Stimulated activated naive CD4-positive, alpha-beta T cell treated with Interleukin-2 at 50 U/mL for 16 hours (primary cell): ENCODE data around the gene TMEM63B.
"Not testable (repeated sequence)": the region's sequence is repeated elsewhere in the genome, so short reads cannot be mapped to it uniquely, and the experiment has no call there.

ENCODE experiments used
- DNase-seq: peaks from one replicate; lab custom pipeline; 2025; lab: John Stamatoyannopoulos, UW

TMEM63B gene

DNA sequence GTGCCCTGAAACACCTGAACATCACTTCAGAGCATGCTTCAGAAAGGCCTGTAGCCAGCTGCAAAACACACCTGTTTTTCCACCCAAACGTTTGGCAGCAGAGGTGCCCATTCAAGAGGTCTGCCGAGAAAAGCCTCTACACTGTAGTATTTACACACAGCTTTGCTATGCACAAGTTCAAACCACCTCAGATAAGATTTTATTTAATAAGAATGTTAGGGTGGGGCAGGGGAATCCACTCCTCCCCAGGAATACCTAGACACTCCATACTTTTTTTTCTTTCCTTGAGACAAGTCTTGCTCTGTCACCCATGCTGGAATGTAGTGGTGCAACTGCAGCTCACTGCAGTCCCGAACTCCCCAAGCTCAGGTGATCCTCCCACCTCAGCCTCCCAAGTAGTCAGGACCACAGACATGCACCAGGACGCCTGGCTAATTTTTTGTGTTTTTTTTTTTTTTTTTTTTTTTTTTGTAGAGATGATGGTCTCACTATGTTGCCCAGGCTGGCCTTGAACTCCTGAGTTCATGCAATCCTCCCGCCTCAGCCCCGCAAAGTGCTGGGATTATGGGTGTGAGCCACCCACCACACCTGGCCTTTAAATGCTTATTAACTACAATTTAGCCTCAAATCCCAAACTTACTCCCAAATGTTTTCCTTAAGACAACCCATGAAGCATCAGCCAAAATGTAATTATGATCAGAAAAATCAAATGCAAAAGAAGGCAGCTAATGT, 9.8 kb upstream of the TMEM63B start:
- no peak for DNase-seq

DNA sequence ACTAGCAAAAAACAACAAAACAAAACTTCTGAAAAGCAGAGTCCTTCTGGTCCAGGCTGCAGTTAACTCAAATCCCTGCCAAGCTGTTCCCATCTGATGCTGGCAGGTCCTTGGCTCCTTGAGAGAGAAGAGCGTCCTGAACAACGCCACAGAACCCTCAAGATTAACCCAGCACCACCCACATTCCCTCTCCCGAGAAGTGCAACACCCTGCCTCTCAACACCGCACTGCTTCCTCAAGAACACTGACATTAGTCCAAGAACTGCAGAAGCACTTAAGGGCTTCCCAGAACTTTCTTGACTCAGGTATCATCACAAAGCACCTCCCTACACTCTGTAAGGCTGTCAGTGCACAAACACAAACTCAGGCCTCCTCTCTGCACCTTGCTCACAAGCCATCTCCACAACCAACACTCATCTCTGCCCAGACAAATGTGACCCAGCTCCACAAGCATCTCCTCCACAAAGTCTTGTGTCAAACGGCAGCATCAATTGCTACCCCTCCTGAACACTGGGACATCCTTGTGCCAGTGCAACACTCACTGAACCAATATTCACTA, 7.6 kb upstream of the TMEM63B start:
- DNase-seq = no peak

DNA sequence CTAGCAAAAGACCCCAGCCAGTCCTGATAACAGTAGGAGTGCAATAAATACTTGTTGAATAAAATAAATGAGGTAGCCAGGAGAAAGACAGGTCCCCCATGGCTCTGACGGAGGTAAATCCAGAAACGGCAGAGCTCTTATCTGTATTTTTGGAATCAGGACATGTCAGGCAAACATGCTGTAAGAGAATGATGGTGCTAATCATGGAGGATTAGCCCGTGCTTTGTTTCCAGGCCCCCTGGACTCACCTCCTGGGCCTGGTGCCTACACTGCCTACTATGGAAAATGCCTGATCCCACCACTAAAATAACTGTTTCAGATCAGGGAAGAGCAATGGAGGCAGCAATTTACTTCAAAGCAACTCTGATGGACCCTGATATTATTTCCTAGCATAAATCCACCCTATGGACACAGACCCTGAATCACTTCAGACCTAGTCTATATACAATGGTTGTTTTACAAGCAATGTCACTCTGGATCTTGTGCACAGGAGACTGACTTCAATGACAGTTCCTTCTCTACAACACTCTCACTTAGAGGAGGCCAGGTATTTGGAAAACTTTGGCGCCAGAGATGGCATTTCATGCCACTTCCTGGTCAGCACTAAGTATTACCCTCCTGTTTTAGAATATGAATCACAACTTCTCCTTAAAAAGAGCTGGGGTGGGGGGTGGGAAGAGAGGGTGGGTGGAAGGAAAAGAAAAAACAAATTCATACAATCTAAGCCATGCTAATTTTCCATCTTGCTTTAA, 6.5 kb upstream of the TMEM63B start:
- no peak for DNase-seq

DNA sequence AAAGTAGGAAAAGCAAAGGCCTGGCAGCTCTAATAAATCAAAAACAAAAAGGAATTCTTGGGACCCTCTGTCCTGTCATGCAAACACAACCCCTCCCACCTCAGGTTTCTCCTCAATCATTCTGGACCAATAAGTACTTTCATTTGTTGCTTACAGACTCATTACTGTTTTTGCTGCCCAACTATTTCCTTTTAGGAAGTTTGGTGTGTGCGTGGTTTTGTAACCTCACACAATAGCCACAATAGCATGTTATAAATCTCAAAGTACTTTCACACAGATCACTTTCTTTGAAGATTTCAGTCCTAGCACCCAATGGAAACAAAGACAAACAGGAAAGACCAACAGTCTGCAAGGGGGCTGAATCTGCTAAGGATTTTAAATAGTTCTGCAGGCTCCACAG, 4.6 kb upstream of the TMEM63B start:
- DNase-seq = no peak

DNA sequence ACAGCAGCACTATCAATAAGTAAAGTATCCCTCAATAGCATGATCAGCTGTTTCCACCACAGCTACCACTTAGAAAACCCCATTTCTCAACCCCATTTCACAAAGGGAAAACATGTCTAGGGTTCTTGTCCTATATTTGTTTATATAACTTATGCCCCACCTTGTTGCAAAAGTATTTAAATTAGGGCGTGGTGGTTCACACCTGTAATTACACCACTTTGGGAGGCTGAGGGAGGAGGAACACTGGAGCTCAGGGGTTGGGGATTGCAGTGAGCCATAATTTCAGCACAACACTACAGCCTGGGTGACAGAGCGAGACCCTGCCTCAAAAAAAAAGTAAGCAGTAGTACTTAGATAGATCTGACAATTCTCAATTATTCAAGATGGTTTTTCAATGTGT, 3.8 kb upstream of the TMEM63B start:
- DNase-seq = no peak

DNA sequence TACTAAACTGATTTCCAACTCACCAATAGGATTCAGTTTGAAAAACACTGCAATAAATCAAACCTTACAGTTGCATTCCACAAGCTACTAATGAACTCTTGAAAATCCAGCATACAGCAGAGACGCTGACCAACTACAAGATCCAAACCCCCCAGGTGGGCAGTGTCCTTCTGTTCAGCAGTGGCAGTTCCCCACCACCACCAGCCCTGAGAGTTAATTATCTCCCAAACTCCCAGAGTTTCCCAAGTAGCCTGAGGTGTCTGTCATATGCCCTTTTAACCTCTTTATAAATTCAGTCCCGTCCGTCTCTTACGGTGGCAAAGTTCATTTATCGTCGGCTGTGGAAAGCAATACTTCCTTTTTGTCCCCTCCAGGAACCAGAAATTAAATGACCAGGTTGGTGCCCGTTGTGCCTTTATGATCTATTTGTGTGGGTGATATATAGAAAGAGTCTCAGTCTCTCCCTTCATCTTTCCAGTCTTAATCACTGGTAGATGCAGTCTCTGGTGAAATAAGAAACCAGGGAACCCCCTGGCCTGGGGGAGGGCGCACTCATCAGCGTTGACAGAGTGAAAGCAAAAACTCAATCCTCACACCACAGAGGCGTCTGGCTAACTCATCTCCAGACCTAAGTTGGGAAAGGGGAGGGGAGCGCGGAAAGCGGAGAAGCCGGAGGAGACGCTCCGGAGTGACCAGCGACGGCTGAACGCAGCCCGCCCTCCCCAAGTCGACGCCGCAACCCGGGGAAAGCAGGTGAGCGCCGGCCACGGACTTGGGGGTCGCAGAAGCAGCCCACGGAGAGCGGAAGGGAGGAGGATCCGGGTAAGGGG, 819 bp upstream of the TMEM63B start:
- DNase-seq = peak; percentile 87

DNA sequence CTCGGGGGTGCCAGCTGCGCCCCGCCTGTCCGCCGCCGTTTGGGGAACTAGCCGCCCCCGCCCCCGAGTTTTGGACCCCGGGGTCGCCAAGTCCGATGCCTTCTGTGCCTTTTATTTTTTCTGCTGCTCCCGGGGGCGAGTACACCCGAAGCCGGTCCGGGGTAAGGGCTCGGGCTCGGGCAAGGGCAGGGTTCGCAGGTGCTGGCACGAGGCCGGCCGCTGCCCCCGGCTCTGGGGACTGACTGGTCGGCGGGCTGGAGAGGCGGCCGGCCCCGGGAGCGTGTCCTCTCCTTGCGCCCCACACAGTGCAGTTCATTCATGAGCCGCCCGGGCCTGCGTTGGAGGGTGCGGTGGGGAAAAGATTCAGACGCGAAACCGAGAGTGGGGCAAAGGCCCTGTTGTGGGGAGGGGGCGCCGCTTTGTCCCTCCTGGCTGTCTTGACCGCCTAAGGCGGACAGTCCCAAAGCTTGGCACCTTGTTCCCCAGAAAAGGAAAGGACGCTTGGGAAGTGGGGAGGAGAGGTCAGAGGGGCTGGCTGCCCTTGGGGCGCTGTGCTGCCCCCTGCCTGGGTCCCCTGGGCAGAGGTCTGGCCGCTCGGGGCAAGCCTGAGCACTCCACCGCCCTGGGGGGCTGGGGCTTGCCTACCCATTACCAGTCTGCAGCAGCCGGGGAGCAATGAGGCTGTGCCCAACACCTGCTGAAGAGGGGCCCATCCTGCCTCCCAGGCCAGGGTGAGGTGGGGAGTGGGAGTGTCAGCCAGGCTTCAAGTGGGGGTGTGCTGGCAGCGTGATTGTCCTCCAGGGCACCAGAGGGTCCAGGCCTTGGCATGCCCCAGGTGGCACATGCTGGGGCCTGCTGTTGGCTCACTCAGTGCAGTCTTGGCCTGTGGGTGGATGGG, 915 bp downstream of the TMEM63B start:
- DNase-seq = peak; percentile 6

DNA sequence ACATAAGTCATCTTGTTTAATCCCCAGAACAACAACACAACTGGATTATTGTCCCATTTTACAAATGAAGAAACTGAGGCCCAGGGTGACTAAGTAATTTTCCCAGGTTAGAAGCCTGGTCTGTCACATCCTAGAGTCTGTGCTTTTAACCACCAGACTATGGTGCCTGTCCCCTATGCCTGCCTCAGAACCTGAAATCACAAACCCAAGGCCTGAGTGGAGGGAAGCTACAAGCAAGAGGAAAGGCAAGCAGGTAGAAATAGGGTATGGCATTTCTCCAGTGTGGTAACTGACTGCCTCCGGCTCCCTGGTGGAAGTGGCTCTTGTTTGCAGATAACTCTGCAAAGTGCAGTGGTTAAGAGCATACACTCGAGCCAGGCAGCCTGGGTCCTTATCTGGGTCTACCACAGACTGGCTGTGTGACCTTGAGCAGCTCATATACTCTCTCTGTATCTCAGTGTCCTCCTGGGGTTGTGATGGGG, 2.5 kb downstream of the TMEM63B start:
- DNase-seq = no peak

DNA sequence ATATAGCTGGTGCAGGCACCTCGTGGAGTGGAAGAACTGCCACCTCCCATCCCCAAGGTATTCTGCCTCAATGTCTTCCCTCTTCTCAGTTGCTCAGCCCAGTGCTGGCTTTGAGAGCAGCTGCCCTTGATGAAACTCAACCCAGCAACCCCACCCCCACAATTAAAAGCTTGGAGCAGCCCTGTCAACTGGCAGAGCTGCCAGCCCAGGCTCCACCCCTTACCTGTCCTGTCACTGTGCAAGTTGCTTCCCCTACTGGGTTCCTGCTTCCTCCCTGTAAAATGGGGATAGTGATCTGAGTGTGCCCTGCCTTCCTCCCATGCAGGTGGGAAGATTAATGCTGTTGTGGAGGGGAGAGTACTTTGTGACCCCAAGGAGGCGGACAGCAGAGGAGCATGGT, 4.5 kb downstream of the TMEM63B start:
- DNase-seq = no peak

DNA sequence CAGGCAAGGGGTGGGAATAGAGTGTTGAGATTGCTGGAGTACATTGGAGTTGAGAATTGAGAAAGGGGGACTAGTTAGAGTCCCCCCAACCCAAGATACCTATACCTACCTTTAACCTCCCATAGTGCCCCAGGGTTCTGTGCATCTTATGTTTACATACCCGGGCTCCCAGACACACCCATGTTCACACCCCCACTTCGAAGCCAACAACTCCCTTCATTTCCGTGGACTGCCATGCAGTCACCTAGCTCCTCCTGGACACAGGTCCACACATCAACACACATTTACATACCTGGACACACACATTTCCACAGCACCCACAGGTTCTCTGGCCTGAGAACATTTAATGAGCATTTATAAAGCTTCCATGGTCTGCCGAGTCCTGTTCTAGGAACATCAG, 5.1 kb downstream of the TMEM63B start:
- no peak for DNase-seq

DNA sequence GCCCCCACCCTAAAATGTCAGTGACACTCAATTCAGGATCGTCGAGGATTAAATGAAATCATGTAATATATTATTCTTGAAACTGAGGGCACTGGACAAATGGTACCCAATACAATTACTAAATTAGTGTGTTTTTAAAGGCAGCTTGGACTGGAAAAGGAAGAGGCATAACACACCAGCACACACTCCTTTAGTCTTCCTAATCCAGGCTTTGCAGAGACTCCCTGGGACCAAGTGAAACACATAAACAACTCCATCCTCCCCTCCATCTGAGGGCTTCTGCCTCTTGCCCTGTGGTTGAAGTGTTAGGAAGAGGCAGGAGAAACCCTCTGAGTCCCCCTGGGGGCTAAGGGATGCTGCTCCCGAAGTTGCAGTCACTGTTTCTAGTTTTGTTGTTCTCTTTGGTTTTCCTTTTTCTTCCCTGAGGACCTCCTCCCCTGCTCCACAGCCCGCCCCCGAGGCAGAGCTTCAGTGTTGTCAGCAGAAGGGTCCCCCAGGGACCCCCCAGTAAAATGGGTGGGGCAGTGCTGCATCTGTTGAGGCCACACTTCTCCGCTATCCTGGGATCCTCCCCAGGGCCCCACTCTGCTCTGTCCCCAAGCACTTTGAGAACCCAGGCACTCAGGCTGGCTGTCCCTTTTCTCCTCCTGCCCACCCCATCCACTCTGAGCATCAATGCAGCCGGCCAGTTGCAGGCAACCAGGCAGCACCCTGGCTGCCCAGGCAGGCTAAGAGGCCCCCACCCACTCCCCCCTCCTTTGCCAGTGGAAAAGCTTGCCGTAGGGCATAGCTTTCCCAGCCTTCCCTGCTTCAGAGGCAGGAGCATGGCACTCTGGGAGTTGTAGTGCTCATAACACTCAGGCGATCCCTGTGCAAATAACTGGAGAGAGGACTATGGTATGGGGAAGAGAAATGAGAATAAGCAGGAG, 5.9 kb downstream of the TMEM63B start:
- no peak for DNase-seq

DNA sequence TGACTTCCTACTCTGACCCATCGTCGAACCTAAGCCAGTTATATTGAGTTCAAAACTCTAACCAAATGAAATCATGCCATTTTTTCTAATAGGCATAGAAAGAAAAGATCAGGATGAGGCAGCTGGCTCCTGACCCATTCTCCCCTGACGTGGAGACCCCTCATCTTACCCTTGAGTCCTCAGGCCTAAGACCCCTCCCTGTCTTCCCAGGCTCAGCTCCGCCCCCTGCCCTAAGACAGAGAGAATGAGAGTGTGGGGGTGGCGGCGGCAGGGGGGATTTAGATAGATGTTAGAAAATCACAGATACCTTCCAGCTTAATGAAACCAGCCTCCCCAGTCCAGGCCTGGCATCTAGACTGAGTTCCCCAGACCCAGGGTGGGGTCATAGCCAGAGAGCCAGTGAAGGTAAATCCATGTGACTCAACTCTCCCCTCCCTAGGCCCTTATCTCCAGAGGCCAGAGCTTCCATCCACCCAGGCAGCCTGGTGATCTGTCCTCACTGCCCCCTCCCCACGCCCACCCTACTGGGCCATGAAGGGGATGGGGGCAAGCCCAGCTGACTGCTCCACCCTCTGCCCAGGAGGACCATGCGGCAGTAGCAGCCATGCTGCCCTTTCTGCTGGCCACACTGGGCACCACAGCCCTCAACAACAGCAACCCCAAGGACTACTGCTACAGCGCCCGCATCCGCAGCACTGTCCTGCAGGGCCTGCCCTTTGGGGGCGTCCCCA, 6.8 kb downstream of the TMEM63B start:
- DNase-seq = no peak

DNA sequence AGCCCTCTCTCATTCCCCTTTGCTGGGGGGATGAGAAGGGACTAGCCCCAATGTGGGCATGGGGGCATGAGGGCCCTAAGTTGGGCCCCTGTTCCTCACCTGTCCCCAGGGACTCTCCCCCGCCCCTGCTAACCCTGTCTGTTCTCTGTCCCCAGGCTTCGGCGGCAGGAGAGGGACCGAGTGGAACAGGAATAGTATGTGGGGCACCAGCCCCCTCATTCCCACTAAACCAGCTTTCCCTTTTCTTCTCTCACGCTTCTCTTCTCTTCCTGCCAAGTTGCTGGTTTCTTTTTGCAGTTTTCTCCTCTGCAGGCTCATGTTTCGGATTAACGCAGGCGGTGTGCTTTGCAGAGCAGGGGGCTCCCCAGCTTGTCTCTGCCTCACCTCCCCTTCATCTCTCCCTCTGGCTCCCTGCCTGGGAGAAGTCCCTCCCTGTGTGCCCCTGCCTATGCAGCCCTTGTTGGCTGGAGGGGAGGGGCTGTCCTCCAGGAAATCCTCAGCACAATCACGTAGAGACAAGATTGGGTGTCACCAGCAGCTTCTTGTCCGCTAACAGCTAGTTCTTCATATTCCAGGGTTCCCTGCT, 7.9 kb downstream of the TMEM63B start:
- no peak for DNase-seq

DNA sequence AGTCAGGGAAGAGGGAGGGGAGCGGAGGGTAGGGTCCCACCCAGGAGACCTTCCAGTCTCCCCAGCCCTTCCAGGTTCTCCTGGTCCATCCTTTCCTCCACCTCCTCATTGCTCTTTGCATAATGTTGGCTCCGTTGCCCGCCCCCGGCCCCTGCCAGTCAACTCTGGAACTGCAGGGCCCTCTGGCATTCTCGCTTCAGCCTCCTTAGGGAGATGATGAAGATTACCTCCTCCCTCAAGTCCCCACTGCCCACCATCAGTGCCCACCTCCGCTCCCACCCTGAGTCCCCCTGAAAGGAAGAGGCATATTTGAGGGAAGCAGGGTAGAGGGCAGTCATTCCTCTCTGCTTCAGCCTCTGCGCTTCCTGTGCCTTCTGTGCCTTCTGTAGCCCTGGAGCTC, 8.5 kb downstream of the TMEM63B start:
- DNase-seq = no peak

DNA sequence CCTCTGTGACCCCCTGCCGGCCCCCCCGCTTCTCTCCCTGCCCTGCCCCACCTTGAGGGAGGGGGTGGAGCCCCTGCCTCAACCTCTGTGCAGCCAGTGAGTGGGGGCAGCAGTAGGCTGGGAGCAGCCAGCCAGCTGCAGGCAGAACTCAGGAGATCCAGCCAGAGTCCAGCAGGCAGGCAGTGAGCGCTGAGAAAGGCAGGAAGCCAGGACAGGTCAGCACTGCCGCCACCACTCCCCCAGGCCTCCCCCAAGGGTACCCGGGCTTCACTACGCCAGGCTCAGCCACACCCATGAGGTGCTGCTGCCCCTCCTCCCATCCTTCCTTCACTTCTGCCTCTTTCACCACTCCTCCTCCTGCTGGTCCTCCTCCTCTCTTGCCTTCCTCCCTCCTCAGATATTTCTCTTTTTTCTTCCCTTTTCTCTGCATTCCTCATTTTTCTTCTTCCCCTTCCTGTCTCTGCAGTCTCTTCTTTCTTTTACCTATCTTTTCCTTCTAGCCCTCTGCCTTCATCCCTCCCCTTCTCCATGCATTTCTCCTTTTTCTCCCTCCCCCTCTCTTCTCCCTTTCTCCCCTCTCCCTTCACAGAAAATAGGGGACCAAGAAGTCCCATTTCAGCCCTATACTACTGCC, 11.5 kb downstream of the TMEM63B start:
- DNase-seq = no peak

DNA sequence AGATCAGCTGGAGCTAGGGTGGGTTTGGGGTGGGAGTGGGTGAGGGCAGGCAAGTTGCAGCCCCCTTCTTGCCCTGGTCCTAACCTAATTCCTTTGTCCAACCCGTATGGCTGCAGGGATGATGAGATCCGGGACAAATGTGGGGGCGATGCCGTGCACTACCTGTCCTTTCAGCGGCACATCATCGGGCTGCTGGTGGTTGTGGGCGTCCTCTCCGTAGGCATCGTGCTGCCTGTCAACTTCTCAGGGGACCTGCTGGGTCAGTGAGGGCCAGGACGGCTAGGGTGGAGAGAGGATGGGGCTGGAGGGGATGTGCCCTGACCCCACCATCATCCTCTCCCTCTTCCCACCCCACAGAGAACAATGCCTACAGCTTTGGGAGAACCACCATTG, 12.0 kb downstream of the TMEM63B start:
- DNase-seq = no peak

DNA sequence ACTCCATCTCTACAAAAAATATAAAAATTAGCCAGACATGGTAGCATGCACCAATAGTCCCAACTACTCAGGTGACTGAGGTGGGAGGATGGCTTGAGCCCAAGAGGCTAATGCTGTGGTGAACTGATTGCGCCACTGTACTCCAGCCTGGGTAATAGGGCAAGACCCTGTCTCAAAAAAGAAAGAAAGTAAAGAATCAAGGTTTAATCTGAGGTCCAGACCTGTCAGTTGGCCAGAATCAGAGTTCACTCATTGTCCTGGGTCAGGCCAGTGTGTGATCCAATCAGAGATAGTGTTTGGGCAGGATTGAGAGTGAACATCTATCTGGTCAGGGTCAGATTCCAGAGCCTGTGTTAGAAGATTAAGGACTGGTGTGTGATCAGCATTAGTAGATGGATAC, 15.5 kb downstream of the TMEM63B start:
- DNase-seq = no peak

DNA sequence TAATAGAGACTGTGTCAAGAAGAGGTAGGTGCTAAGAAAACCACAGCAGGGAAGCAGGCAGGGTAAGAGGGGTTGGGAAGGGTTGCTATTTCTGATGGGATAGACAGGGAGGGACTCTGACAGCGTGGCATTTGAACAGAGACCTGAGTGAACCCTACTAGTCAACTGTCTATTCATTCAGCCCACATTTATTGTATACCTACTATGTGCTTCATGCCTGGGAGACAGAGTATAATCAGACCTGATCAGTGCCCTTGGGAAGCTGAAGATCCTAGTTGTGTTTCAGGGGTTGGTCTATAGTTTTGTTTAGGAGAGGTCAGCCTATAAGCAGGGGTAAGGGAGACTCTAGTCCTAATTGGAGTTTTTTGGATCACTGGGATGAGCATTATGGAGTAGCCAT, 16.4 kb downstream of the TMEM63B start:
- DNase-seq = no peak

DNA sequence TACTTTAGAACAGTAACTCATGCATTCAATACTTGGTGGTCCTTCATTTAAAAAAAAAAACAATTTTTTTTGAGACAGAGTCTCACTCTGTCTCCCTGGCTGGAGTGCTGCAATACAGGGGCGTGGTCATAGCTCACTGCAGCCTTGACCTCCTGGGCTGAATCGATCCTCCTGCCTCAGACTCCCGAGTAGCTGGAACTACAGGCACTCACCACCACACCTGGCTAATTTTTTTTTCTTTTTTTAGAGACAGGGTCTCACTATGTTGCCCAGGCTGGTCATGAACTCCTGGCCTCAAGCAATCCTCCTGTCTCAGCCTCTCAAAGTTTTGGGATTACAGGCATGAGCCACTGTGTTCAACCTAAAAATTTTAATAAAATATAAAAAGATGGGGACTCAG, 17.2 kb downstream of the TMEM63B start:
- not testable (repeated sequence) for DNase-seq
